Fibroblast of upper back skin (primary cell): ENCODE data around the gene C2orf68.
A peak's percentile ranks its signal among the peaks of the same experiment; 100 is the strongest.
"Not testable (repeated sequence)": the region's sequence is repeated elsewhere in the genome, so short reads cannot be mapped to it uniquely, and the experiment has no call there.

Experiments
- DNase-seq: peaks from one replicate; pipeline ENCODE4 v3.0.0-alpha.2; 2013

The C2orf68 gene

GRCh38 chr2:85628658-85629057 lies 16.8 kb upstream of the C2orf68 start:
- no peak for DNase-seq

- no peak for DNase-seq
Observed at GRCh38 chr2:85623991-85624390, 12.1 kb upstream of the C2orf68 start.

- DNase-seq = no peak
Observed at GRCh38 chr2:85621338-85621737, 9.5 kb upstream of the C2orf68 start.

- DNase-seq = no peak
Observed at GRCh38 chr2:85619617-85620016, 7.8 kb upstream of the C2orf68 start.

- not testable (repeated sequence) for DNase-seq
Observed at GRCh38 chr2:85617723-85618122, 5.9 kb upstream of the C2orf68 start.

- no peak for DNase-seq
Observed at GRCh38 chr2:85615413-85615728, 3.5 kb upstream of the C2orf68 start.

GRCh38 chr2:85614757-85615156 lies 2.9 kb upstream of the C2orf68 start:
- not testable (repeated sequence) for DNase-seq

GRCh38 chr2:85613717-85614515 lies 2.0 kb upstream of the C2orf68 start:
- no peak for DNase-seq

- DNase-seq = no peak
Observed at GRCh38 chr2:85611217-85611704, 605 bp downstream of the C2orf68 start.

- no peak for DNase-seq
Observed at GRCh38 chr2:85607268-85608215, 4.3 kb downstream of the C2orf68 start.

- DNase-seq = no peak
Observed at GRCh38 chr2:85606116-85606455, 5.8 kb downstream of the C2orf68 start.

GRCh38 chr2:85605406-85606115 lies 6.3 kb downstream of the C2orf68 start:
- peak; percentile 86 for DNase-seq

- DNase-seq = no peak
Observed at GRCh38 chr2:85604568-85605339, 7.1 kb downstream of the C2orf68 start.

- DNase-seq = not testable (repeated sequence)
Observed at GRCh38 chr2:85604133-85604444, 7.8 kb downstream of the C2orf68 start.

- DNase-seq = peak; percentile 87
Observed at GRCh38 chr2:85602476-85603234, 9.2 kb downstream of the C2orf68 start, which contains the start of gene TMEM150A. Gene TMEM150A (minus strand): TSS chr2:85602698. CDS start chr2:85601948, 750 bp downstream.

GRCh38 chr2:85601771-85602475 lies 9.9 kb downstream of the C2orf68 start:
- peak; percentile 16 for DNase-seq

GRCh38 chr2:85600951-85601770 lies 10.7 kb downstream of the C2orf68 start:
- DNase-seq = no peak

- DNase-seq = no peak
Observed at GRCh38 chr2:85600235-85600575, 11.7 kb downstream of the C2orf68 start.

- DNase-seq = no peak
Observed at GRCh38 chr2:85599468-85600234, 12.2 kb downstream of the C2orf68 start.
